GM06990 (cell line): ENCODE results near the gene CDK5RAP2.

Source experiments
- DNase-seq: peaks from one replicate; pipeline ENCODE4 v3.0.0-alpha.2; 2011; ENCODE audit not compliant: insufficient read length; ENCODE audit errors: extremely low read depth
- H3K27me3 ChIP-seq: replicated peaks from 2 replicates; pipeline ENCODE4 v1.6.0; 2011; ENCODE audit warnings: low read length; ENCODE audit not compliant: control insufficient read depth, insufficient read depth
- H3K36me3 ChIP-seq: 2 replicates; pipeline ENCODE4 v1.5.1; 2011; ENCODE audit warnings: low read length; ENCODE audit not compliant: control insufficient read depth, insufficient read depth
- H3K4me3 ChIP-seq: replicated peaks from 2 replicates; pipeline ENCODE4 v1.5.1; 2011; ENCODE audit warnings: low read depth, mild to moderate bottlenecking, control low read depth, low read length
- CTCF ChIP-seq: IDR thresholded peaks from 2 replicates; pipeline ENCODE4 v1.5.1; 2011; ENCODE audit warnings: low read length, control low read depth, mild to moderate bottlenecking, inconsistent platforms; ENCODE audit not compliant: insufficient read depth, poor library complexity, severe bottlenecking

The CDK5RAP2 gene

DNA sequence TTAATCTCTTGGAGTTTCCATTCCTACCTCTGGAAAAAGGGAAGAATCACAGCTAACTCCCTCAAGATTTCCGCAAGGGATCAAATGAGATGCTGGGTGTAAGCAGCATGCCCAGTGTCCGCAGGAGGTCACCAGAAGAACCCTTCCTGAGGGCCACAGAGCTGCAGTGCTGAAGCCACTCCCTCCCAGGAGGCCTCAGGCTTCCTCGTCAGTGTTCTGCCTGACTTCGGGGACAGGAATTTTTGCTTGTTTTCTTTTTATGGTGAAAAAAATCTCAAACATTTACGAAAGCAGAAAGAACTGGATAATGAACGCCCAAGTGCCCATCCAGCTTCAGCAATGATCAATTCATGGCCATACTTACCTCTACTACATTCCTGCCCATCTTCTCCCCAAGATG, 183.0 kb downstream of the CDK5RAP2 start:
- no peaks in the 10 kb centered on the region for H3K27me3 ChIP-seq
- H3K36me3 ChIP-seq, result peaks cover 30% of the 10 kb centered on the region
- H3K4me3 ChIP-seq, result no peak overlapping the region
- TF ChIP-seq CTCF, result no peak
- no peak for DNase-seq

- no peak for DNase-seq
- no peak for TF ChIP-seq CTCF
- no peaks in the 10 kb centered on the region for H3K27me3 ChIP-seq
- no peak overlapping the region for H3K4me3 ChIP-seq
- peaks cover 34% of the 10 kb centered on the region for H3K36me3 ChIP-seq
These were observed 183.5 kb downstream of the CDK5RAP2 start for GRCh38 chr9:120396418-120396817.

GRCh38 chr9:120395376-120395775, 184.6 kb downstream of the CDK5RAP2 start:
- no peak for DNase-seq
- Histone ChIP-seq H3K27me3 (no peaks in the 10 kb centered on the region), H3K4me3 (no peak overlapping the region), H3K36me3 (peaks cover 34% of the 10 kb centered on the region)
- TF ChIP-seq CTCF, result no peak

- H3K4me3 ChIP-seq, result no peak overlapping the region
- no peak for TF ChIP-seq CTCF
- H3K27me3 ChIP-seq, result no peaks in the 10 kb centered on the region
- H3K36me3 ChIP-seq, result peaks cover 32% of the 10 kb centered on the region
- no peak for DNase-seq
These were observed 185.8 kb downstream of the CDK5RAP2 start for GRCh38 chr9:120394058-120394669.

GRCh38 chr9:120393386-120394057, 186.4 kb downstream of the CDK5RAP2 start:
- TF ChIP-seq CTCF, result no peak
- Histone ChIP-seq H3K36me3 (peaks cover 34% of the 10 kb centered on the region), H3K4me3 (no peak overlapping the region), H3K27me3 (no peaks in the 10 kb centered on the region)
- DNase-seq, result no peak
